Measurements from ENCODE around the gene SYNE3. TPM values are rescaled to one million over a fixed set of nuclear protein-coding genes. Genes with fewer than 3 reads are reported as not detected.

SYNE3 gene
- total and polyA plus RNA-seq, 7 donors, result 0.45 to 4.7 (median 3.4) TPM

GRCh38 chr14:95468448-95469133, 47.9 kb downstream of the SYNE3 start:
- no peak overlapping the region for H3K4me3 ChIP-seq
- H3K36me3 ChIP-seq (ENCODE audit: insufficient read depth in 1 of 2, low read depth in 1 of 2), result peaks cover 0 to 6% of the 10 kb centered on the region in 2 donors
- H3K4me1 ChIP-seq, result peaks cover 24% of the 10 kb centered on the region
- intact Hi-C loops (cut with DNase I), result no loop called here
- DNase-seq (no peak), ATAC-seq (no peak)
- 85 to 94% (median 90%) methylated on average over 4 of the region's 4 CpGs for WGBS, 3 donors
- no peaks in the 10 kb centered on the region for H3K9me3 ChIP-seq
- TF ChIP-seq, protein P1, sequence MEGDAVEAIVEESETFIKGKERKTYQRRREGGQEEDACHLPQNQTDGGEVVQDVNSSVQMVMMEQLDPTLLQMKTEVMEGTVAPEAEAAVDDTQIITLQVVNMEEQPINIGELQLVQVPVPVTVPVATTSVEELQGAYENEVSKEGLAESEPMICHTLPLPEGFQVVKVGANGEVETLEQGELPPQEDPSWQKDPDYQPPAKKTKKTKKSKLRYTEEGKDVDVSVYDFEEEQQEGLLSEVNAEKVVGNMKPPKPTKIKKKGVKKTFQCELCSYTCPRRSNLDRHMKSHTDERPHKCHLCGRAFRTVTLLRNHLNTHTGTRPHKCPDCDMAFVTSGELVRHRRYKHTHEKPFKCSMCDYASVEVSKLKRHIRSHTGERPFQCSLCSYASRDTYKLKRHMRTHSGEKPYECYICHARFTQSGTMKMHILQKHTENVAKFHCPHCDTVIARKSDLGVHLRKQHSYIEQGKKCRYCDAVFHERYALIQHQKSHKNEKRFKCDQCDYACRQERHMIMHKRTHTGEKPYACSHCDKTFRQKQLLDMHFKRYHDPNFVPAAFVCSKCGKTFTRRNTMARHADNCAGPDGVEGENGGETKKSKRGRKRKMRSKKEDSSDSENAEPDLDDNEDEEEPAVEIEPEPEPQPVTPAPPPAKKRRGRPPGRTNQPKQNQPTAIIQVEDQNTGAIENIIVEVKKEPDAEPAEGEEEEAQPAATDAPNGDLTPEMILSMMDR (IDR thresholded peaks at IDR 0.05), result no peak
- H3K27ac ChIP-seq, result no peak overlapping the region
- no peaks in the 10 kb centered on the region for H3K27me3 ChIP-seq (ENCODE audit: insufficient read depth in 3 of 3, low read length in 2 of 3)

DNA sequence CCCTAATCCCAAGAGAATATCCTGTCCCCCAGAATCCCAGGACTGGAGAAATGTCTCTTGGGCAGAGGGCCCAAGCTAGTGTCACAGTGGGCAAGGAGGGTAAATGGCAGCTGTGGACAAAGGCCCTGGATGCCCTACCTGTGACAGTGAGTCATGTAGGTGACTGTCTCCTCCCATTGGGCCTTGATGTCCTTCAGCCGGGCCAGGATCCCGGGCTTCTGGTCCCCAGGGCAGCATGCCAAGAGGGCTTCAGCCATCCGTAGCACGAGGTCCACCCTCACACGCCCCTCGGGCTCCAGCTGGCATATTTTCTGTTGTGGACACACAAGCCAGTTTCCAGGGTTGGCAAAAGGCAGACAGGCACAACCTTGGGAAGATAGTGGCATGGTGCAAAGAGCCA, 48.8 kb downstream of the SYNE3 start:
- ATAC-seq (no peak), DNase-seq (no peak)
- Histone ChIP-seq H3K4me3 (no peak overlapping the region), H3K27ac (no peak overlapping the region), H3K9me3 (no peaks in the 10 kb centered on the region), H3K4me1 (peaks cover 30% of the 10 kb centered on the region), H3K27me3 (ENCODE audit: insufficient read depth in 3 of 3, low read length in 2 of 3) (no peaks in the 10 kb centered on the region), H3K36me3 (ENCODE audit: insufficient read depth in 1 of 2, low read depth in 1 of 2) (peaks cover 0 to 6% of the 10 kb centered on the region in 2 donors)
- 39 to 51% (median 49%) methylated on average over 6 of the region's 6 CpGs for WGBS, 3 donors
- TF ChIP-seq, protein P1 (IDR thresholded peaks at IDR 0.05), result no peak
- intact Hi-C loops (cut with DNase I), result no loop called here

DNA sequence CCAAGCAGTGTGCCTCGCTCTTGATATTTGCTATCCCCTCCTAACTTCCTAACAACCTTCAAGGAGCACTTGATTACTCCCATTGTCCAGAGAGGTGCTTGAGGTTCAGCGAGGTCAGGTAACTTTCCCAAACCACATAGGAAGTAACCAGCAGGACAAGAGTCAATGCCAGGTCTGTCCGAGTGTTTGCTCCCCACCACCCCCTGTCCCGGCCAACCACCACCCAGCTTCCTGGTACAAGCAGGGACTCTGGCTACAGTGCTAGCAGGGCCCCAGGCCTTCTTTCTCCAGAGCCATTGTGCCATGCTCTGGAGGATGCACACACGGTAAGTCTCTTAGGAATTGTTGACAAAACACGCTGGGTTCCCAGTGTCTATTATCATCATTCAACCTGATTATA, 49.2 kb downstream of the SYNE3 start:
- ATAC-seq (no peak), DNase-seq (no peak)
- peaks cover 26% of the 10 kb centered on the region for H3K4me1 ChIP-seq
- TF ChIP-seq, protein P1 (IDR thresholded peaks at IDR 0.05), result no peak
- peaks cover 0 to 6% of the 10 kb centered on the region in 2 donors for H3K36me3 ChIP-seq (ENCODE audit: insufficient read depth in 1 of 2, low read depth in 1 of 2)
- H3K4me3 ChIP-seq, result no peak overlapping the region
- intact Hi-C loops (cut with DNase I), result no loop called here
- WGBS, 3 donors, result 88 to 93% (median 91%) methylated on average over 6 of the region's 6 CpGs
- no peaks in the 10 kb centered on the region for H3K9me3 ChIP-seq
- no peak overlapping the region for H3K27ac ChIP-seq
- H3K27me3 ChIP-seq (ENCODE audit: insufficient read depth in 3 of 3, low read length in 2 of 3), result no peaks in the 10 kb centered on the region

Other genes with a start within 250 kb of the SYNE3 start
- gene CLMN, start 196.7 kb downstream of the SYNE3 start, total RNA-seq, result 1 to 10 TPM; 3.9 to 9.6 (median 6.3) TPM
- gene CLMN, start 196.7 kb downstream of the SYNE3 start, polyA plus RNA-seq, result 1 to 10 TPM; 1.7 to 2.5 (median 2.1) TPM
- 10 to 100 TPM; 46.9 to 97.6 (median 57.0) TPM for gene GLRX5, start 18.4 kb upstream of the SYNE3 start, total RNA-seq
- 10 to 100 TPM; 65.5 to 98.7 (median 68.4) TPM for gene GLRX5, start 18.4 kb upstream of the SYNE3 start, polyA plus RNA-seq
- gene TCL1B, start 169.8 kb upstream of the SYNE3 start, total RNA-seq, result not detected
- not detected for gene TCL1B, start 169.8 kb upstream of the SYNE3 start, polyA plus RNA-seq
- gene TCL1A, start 197.5 kb upstream of the SYNE3 start, total RNA-seq, result under 1 TPM in 1 of 4 donors, not detected in 3; 0.48 TPM
- under 1 TPM in 2 of 3 donors, not detected in 1; 0.05 to 0.17 TPM for gene TCL1A, start 197.5 kb upstream of the SYNE3 start, polyA plus RNA-seq